Measurements from ENCODE around the gene SMARCAL1.

DNA sequence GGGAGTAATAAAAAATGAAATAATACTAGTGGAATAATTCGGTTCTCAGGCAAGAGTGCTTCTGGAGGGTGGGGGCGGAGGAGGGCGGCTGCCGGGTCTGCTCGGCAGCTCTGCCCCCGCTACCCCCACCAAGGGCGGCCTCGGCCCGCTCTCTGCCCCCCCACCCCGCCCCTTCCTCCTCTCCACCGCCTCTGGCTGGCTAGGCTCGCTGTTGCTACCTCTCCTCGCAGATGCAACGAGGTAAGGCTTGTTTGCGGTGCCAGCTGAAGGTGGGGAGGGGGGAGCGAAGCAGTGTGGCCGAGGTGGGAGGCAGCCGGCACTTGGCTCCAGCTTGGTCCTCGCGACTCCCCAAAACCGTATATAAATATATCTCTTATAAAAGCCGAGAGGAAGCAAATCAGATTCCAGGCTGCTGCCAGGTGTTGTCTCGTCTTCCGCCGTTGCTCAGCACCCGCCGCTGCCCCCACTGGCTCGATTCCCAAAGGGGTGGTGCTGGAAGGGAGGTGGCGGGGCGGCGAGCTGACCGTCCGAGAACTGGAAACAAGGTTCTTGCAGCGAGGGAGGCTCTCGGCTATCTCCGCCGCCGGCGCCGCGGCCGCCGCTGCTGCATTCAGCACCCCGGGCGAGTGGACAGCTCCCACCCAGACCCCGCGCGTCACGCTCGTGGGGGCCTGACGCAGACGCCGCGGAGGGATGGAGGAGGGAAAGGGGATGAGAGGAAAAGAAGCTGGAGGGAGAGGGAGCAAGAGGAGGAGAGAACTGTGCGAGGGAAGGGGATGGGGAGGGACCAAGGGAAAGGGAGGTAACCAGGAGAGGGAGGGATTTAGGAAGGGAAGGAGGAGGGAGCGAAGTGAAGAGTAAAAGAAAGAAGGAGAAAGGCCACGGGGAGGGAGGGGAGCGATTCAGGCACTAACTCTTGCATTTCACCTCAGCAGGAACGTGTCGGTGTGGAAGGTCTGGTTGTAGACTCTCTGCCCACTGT, 40.3 kb upstream of the SMARCAL1 start, which contains the start of gene MARCHF4:
- TF ChIP-seq, protein P1, sequence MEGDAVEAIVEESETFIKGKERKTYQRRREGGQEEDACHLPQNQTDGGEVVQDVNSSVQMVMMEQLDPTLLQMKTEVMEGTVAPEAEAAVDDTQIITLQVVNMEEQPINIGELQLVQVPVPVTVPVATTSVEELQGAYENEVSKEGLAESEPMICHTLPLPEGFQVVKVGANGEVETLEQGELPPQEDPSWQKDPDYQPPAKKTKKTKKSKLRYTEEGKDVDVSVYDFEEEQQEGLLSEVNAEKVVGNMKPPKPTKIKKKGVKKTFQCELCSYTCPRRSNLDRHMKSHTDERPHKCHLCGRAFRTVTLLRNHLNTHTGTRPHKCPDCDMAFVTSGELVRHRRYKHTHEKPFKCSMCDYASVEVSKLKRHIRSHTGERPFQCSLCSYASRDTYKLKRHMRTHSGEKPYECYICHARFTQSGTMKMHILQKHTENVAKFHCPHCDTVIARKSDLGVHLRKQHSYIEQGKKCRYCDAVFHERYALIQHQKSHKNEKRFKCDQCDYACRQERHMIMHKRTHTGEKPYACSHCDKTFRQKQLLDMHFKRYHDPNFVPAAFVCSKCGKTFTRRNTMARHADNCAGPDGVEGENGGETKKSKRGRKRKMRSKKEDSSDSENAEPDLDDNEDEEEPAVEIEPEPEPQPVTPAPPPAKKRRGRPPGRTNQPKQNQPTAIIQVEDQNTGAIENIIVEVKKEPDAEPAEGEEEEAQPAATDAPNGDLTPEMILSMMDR (conservative IDR thresholded peaks at IDR 0.05; ENCODE audit: low read depth in 2 of 2): no peak
- 0 out of 2 replicates have a peak, but pooled peaks have one; percentile 23 for TF ChIP-seq POLR2AphosphoS5 (IDR thresholded peaks at IDR 0.05; ENCODE audit: low read depth)
- TF ChIP-seq, protein P2, sequence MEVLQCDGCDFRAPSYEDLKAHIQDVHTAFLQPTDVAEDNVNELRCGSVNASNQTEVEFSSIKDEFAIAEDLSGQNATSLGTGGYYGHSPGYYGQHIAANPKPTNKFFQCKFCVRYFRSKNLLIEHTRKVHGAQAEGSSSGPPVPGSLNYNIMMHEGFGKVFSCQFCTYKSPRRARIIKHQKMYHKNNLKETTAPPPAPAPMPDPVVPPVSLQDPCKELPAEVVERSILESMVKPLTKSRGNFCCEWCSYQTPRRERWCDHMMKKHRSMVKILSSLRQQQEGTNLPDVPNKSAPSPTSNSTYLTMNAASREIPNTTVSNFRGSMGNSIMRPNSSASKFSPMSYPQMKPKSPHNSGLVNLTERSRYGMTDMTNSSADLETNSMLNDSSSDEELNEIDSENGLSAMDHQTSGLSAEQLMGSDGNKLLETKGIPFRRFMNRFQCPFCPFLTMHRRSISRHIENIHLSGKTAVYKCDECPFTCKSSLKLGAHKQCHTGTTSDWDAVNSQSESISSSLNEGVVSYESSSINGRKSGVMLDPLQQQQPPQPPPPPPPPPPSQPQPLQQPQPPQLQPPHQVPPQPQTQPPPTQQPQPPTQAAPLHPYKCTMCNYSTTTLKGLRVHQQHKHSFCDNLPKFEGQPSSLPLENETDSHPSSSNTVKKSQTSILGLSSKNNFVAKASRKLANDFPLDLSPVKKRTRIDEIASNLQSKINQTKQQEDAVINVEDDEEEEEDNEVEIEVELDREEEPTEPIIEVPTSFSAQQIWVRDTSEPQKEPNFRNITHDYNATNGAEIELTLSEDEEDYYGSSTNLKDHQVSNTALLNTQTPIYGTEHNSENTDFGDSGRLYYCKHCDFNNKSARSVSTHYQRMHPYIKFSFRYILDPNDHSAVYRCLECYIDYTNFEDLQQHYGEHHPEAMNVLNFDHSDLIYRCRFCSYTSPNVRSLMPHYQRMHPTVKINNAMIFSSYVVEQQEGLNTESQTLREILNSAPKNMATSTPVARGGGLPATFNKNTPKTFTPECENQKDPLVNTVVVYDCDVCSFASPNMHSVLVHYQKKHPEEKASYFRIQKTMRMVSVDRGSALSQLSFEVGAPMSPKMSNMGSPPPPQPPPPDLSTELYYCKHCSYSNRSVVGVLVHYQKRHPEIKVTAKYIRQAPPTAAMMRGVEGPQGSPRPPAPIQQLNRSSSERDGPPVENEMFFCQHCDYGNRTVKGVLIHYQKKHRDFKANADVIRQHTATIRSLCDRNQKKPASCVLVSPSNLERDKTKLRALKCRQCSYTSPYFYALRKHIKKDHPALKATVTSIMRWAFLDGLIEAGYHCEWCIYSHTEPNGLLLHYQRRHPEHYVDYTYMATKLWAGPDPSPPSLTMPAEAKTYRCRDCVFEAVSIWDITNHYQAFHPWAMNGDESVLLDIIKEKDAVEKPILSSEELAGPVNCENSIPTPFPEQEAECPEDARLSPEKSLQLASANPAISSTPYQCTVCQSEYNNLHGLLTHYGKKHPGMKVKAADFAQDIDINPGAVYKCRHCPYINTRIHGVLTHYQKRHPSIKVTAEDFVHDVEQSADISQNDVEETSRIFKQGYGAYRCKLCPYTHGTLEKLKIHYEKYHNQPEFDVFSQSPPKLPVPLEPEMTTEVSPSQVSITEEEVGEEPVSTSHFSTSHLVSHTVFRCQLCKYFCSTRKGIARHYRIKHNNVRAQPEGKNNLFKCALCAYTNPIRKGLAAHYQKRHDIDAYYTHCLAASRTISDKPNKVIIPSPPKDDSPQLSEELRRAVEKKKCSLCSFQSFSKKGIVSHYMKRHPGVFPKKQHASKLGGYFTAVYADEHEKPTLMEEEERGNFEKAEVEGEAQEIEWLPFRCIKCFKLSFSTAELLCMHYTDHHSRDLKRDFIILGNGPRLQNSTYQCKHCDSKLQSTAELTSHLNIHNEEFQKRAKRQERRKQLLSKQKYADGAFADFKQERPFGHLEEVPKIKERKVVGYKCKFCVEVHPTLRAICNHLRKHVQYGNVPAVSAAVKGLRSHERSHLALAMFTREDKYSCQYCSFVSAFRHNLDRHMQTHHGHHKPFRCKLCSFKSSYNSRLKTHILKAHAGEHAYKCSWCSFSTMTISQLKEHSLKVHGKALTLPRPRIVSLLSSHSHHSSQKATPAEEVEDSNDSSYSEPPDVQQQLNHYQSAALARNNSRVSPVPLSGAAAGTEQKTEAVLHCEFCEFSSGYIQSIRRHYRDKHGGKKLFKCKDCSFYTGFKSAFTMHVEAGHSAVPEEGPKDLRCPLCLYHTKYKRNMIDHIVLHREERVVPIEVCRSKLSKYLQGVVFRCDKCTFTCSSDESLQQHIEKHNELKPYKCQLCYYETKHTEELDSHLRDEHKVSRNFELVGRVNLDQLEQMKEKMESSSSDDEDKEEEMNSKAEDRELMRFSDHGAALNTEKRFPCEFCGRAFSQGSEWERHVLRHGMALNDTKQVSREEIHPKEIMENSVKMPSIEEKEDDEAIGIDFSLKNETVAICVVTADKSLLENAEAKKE (CRISPR knock-in tag; IDR thresholded peaks at IDR 0.05): peak; percentile 13; the same call in 1 of the 2 replicates
- TF ChIP-seq NANOG (IDR thresholded peaks at IDR 0.05; ENCODE audit: borderline replicate concordance): no peak
- TF ChIP-seq, protein P3, sequence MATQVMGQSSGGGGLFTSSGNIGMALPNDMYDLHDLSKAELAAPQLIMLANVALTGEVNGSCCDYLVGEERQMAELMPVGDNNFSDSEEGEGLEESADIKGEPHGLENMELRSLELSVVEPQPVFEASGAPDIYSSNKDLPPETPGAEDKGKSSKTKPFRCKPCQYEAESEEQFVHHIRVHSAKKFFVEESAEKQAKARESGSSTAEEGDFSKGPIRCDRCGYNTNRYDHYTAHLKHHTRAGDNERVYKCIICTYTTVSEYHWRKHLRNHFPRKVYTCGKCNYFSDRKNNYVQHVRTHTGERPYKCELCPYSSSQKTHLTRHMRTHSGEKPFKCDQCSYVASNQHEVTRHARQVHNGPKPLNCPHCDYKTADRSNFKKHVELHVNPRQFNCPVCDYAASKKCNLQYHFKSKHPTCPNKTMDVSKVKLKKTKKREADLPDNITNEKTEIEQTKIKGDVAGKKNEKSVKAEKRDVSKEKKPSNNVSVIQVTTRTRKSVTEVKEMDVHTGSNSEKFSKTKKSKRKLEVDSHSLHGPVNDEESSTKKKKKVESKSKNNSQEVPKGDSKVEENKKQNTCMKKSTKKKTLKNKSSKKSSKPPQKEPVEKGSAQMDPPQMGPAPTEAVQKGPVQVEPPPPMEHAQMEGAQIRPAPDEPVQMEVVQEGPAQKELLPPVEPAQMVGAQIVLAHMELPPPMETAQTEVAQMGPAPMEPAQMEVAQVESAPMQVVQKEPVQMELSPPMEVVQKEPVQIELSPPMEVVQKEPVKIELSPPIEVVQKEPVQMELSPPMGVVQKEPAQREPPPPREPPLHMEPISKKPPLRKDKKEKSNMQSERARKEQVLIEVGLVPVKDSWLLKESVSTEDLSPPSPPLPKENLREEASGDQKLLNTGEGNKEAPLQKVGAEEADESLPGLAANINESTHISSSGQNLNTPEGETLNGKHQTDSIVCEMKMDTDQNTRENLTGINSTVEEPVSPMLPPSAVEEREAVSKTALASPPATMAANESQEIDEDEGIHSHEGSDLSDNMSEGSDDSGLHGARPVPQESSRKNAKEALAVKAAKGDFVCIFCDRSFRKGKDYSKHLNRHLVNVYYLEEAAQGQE (IDR thresholded peaks at IDR 0.05; ENCODE audit: unreplicated experiment): peak; percentile 99
- no peak for TF ChIP-seq EZH2 (IDR thresholded peaks at IDR 0.05; ENCODE audit: low read depth, unreplicated experiment)
- TF ChIP-seq, protein P4, sequence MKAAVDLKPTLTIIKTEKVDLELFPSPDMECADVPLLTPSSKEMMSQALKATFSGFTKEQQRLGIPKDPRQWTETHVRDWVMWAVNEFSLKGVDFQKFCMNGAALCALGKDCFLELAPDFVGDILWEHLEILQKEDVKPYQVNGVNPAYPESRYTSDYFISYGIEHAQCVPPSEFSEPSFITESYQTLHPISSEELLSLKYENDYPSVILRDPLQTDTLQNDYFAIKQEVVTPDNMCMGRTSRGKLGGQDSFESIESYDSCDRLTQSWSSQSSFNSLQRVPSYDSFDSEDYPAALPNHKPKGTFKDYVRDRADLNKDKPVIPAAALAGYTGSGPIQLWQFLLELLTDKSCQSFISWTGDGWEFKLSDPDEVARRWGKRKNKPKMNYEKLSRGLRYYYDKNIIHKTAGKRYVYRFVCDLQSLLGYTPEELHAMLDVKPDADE (IDR thresholded peaks at IDR 0.05): 0 out of 2 replicates have a peak, but pooled peaks have one; percentile 30
- no peak for TF ChIP-seq EZH2phosphoT487 (IDR thresholded peaks at IDR 0.05; ENCODE audit: unreplicated experiment)
- no peak for TF ChIP-seq JUNB (IDR thresholded peaks at IDR 0.05; ENCODE audit: unreplicated experiment)
- peak; percentile 40; the same call in 1 of the 2 replicates for TF ChIP-seq ZNF331 (CRISPR knock-in tag; IDR thresholded peaks at IDR 0.05; ENCODE audit: low read depth)
- peak; percentile 95 for TF ChIP-seq CREB1 (CRISPR knock-in tag; IDR thresholded peaks at IDR 0.05; ENCODE audit: low read depth)
- TF ChIP-seq ZNF114 (CRISPR knock-in tag; IDR thresholded peaks at IDR 0.05): peak; percentile 87

Measured in GM23338 (cell line).